Epithelial cell of esophagus (primary cell): ENCODE data around the gene TRIM40.

Experiments used
- DNase-seq: peaks from one replicate; pipeline ENCODE4 v3.0.0; 2010; ENCODE audit warnings: low read depth
- H3K4me3 ChIP-seq: 2 replicates; pipeline ENCODE4 v1.5.1; 2011; ENCODE audit warnings: mild to moderate bottlenecking, low read length, control low read depth
- TF ChIP-seq, protein P1 (sequence below): IDR thresholded peaks from 2 replicates; pipeline ENCODE4 v1.5.1; 2011; ENCODE audit warnings: low read depth, mild to moderate bottlenecking, low read length, control low read depth, inconsistent platforms; ENCODE audit not compliant: insufficient read depth; ENCODE audit errors: missing control alignments

Gene TRIM40

DNA sequence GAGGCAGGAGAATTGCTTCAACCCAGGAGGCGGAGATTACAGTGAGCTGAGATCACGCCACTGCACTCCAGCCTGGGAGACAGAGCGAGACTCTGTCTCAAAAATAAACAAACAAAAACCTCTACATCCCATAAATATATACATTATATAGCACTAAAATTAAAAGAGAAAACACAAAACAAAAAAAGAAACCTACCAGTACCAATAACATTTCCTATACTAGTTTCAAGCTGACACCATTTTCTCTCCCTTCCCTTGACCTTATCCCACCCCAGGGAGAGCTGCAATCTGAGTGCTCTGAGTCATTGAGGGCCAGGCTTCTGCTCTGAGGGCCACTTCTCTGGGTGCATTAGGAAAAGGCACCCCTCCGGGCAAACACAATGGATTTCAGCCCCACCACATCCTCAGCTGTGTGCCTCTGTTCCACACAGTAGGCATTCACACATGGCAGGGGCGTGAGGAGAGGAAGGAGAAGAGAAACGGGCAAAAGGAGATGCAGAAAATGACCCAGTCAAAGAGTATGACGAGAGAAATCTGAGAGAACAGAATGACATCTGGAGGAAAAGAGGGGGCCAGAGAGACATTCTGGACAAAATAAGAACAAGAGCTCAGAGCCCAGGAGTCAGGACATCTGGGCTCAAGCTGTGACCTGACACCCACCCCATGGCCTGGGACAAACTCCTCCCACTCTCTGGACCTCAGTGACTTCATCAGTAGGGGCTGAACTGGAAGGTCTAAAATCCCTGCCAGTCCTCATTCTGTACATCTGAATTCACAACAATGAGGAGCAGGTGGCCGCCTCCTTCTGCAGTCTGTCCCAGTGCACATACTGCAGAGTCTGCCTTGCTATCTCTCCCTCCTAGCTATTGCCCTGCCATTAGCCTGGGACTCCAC lies 59.1 kb downstream of the TRIM40 start:
- no peak for DNase-seq
- TF ChIP-seq, protein P1, sequence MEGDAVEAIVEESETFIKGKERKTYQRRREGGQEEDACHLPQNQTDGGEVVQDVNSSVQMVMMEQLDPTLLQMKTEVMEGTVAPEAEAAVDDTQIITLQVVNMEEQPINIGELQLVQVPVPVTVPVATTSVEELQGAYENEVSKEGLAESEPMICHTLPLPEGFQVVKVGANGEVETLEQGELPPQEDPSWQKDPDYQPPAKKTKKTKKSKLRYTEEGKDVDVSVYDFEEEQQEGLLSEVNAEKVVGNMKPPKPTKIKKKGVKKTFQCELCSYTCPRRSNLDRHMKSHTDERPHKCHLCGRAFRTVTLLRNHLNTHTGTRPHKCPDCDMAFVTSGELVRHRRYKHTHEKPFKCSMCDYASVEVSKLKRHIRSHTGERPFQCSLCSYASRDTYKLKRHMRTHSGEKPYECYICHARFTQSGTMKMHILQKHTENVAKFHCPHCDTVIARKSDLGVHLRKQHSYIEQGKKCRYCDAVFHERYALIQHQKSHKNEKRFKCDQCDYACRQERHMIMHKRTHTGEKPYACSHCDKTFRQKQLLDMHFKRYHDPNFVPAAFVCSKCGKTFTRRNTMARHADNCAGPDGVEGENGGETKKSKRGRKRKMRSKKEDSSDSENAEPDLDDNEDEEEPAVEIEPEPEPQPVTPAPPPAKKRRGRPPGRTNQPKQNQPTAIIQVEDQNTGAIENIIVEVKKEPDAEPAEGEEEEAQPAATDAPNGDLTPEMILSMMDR: no peak
- no peak overlapping the region for H3K4me3 ChIP-seq

DNA sequence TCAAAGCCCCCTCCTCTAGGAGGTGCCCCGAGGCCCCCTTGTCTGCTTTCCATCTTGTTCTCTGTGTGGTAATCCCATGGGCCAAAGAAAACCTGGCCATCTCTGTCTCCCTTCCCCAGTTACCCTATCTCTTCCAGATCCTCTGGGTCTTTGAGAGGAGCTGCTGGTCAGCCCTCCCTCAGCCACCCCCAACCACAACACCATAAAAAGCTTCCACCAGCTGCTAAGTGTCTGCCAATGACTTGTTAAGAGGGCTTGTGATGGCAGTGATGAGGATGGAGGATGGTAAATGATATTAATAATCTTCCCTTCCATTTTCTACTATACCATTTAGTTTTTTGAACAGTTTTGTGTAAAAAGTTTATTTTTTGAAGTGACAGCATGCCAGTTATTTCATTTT lies 60.0 kb downstream of the TRIM40 start:
- DNase-seq: no peak
- H3K4me3 ChIP-seq: no peak overlapping the region
- TF ChIP-seq, protein P1: no peak

DNA sequence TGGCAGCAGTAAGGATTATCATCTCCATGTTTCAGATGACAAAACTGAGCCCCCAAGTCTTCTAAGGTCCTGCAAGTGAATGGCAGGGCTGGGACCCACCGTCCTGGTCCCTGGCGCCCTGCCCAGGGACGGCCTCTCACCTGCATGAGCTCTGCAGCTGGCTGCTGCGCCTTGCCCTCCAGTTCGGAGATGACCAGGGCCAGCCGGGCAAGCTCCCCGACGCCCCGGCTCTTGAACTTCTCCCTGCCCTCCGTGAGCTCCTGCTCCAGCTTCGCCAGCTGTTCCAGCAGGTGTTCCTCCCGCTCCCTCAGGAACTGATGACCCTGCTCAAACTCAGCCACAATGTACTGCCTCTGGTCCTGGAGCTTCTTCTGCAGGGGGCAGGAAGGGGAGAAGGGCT lies 60.4 kb downstream of the TRIM40 start:
- TF ChIP-seq, protein P1: no peak
- no peak overlapping the region for H3K4me3 ChIP-seq
- no peak for DNase-seq
